NCI-H524 treated with DMSO at 0.1 percent for 48 hours (cell line): ENCODE data around the gene CDC42BPG.
"Not testable (repeated sequence)": the region's sequence is repeated elsewhere in the genome, so short reads cannot be mapped to it uniquely, and the experiment has no call there.

Experiments
- DNase-seq: peaks from one replicate; lab custom pipeline; 2025; lab: John Stamatoyannopoulos, UW

CDC42BPG gene

GRCh38 chr11:64849598-64850356 is 5.3 kb upstream of the CDC42BPG start:
- DNase-seq, result no peak

GRCh38 chr11:64848826-64849597 is 4.6 kb upstream of the CDC42BPG start:
- DNase-seq, result no peak

GRCh38 chr11:64848214-64848825 is 3.9 kb upstream of the CDC42BPG start:
- DNase-seq, result no peak

- DNase-seq, result peak; percentile 53
Measured at GRCh38 chr11:64846998-64847666, 2.7 kb upstream of the CDC42BPG start.

- not testable (repeated sequence) for DNase-seq
Measured at GRCh38 chr11:64845776-64846129, 1.3 kb upstream of the CDC42BPG start.

- DNase-seq, result no peak
Measured at GRCh38 chr11:64845129-64845775, 799 bp upstream of the CDC42BPG start.

GRCh38 chr11:64843686-64844329 is 645 bp downstream of the CDC42BPG start:
- no peak for DNase-seq

- no peak for DNase-seq
Measured at GRCh38 chr11:64842851-64843685, 1.4 kb downstream of the CDC42BPG start.

GRCh38 chr11:64842366-64842759 is 2.1 kb downstream of the CDC42BPG start:
- DNase-seq, result no peak

GRCh38 chr11:64841592-64842365 is 2.7 kb downstream of the CDC42BPG start:
- no peak for DNase-seq

- no peak for DNase-seq
Measured at GRCh38 chr11:64839887-64840782, 4.3 kb downstream of the CDC42BPG start.

- no peak for DNase-seq
Measured at GRCh38 chr11:64839335-64839734, 5.1 kb downstream of the CDC42BPG start.

- DNase-seq, result no peak
Measured at GRCh38 chr11:64838600-64839334, 5.7 kb downstream of the CDC42BPG start.

GRCh38 chr11:64837887-64838351 is 6.5 kb downstream of the CDC42BPG start:
- DNase-seq, result no peak

GRCh38 chr11:64836448-64837072 is 7.9 kb downstream of the CDC42BPG start:
- no peak for DNase-seq

- DNase-seq, result no peak
Measured at GRCh38 chr11:64835616-64836447, 8.6 kb downstream of the CDC42BPG start.
